ENCODE measurements around the gene SPOP.

SPOP gene

DNA sequence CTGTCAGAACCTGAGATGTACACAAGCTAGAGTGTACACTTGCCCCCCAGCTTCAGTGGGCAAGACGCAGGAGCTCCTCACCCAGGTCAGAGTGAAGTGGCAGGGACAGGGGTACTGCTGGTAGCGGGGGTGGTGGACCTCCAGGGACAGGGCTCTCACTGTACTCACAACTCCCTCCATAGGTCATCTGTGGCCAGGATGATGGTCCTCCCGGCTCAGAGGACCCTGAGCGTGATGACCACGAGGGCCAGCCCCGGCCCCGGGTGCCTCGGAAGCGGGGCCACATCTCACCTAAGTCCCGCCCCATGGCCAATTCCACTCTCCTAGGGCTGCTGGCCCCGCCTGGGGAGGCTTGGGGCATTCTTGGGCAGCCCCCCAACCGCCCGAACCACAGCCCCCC lies 99.5 kb downstream of the SPOP start:
- no peak overlapping the region for H3K4me3 ChIP-seq (ENCODE audit: low read depth, low read length)
- TF ChIP-seq, protein P1, sequence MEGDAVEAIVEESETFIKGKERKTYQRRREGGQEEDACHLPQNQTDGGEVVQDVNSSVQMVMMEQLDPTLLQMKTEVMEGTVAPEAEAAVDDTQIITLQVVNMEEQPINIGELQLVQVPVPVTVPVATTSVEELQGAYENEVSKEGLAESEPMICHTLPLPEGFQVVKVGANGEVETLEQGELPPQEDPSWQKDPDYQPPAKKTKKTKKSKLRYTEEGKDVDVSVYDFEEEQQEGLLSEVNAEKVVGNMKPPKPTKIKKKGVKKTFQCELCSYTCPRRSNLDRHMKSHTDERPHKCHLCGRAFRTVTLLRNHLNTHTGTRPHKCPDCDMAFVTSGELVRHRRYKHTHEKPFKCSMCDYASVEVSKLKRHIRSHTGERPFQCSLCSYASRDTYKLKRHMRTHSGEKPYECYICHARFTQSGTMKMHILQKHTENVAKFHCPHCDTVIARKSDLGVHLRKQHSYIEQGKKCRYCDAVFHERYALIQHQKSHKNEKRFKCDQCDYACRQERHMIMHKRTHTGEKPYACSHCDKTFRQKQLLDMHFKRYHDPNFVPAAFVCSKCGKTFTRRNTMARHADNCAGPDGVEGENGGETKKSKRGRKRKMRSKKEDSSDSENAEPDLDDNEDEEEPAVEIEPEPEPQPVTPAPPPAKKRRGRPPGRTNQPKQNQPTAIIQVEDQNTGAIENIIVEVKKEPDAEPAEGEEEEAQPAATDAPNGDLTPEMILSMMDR (IDR thresholded peaks at IDR 0.05; ENCODE audit: borderline replicate concordance, insufficient read depth, low read depth, low read length) = no peak

DNA sequence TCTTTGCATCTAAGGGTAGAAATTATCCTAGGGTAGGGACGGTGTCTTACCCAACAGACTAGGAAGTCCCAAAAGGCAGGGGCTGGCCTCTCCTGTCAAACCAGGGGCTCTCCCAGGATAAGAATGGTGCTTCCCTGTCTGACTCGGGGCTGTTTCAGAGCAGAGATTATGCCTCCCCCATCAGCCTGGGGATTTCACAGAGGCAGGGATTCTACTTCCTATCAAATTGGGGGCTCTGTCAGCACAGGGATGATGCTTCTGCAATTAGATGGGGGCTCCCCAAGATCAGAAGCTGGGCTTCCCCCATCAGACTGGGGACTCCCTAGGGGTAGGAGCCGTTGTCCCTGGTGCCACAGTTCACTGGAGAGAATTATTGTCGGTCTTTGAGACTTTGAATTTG lies 99.9 kb downstream of the SPOP start:
- TF ChIP-seq, protein P1 (IDR thresholded peaks at IDR 0.05; ENCODE audit: borderline replicate concordance, insufficient read depth, low read depth, low read length) = no peak
- no peak overlapping the region for H3K4me3 ChIP-seq (ENCODE audit: low read depth, low read length)

DNA sequence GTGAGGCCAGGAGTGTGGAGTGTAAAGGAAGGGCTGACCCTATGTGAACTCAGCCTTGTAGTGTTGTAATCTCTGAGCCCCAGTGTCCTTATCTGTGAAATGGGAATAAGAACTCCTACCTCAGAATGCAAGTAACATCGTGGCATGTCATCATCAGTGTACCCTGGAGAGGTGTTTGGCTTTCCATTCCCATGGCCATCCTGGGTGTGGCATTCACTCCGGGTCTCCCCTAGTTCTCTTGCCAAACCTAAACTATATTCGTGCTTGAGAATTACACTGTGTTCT lies 100.3 kb downstream of the SPOP start:
- no peak overlapping the region for H3K4me3 ChIP-seq (ENCODE audit: low read depth, low read length)
- TF ChIP-seq, protein P1 (IDR thresholded peaks at IDR 0.05; ENCODE audit: borderline replicate concordance, insufficient read depth, low read depth, low read length) = no peak

DNA sequence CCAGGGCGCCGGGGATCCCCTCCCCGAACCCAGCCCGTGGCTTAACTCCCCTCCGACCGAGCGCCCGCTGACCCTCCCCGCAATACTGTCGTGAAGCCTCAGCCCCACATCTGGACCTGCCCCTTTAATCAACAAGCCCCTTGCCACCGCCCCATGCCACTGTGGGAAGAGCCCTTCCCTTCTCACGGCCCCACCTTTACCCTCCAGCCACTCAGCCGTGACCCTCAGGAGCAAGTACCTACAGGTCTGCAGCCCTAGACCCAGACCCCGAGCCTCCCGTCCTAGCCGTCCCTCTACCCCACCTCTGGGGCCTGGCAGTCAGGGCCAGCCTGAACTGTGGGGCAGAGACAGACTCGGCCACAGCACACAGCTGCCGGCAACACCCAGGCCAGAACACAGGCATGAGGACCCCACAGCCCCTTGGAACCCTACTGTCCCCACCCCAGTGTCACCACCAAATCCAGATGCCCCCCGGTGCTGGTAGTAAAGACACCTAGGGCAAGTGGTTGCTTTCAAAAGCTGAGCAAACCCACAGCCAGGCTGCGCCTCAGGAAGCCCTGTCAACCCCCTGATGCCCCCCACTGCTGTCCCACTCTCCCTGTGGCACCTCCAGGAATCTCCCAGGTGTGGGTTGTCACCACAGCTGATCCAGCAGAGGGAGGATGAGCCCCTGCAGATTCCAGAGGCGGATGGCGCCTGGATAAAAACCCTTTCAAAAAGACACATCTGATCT lies 100.8 kb downstream of the SPOP start:
- TF ChIP-seq, protein P1 (IDR thresholded peaks at IDR 0.05; ENCODE audit: borderline replicate concordance, insufficient read depth, low read depth, low read length) = no peak
- H3K4me3 ChIP-seq (ENCODE audit: low read depth, low read length) = no peak overlapping the region

DNA sequence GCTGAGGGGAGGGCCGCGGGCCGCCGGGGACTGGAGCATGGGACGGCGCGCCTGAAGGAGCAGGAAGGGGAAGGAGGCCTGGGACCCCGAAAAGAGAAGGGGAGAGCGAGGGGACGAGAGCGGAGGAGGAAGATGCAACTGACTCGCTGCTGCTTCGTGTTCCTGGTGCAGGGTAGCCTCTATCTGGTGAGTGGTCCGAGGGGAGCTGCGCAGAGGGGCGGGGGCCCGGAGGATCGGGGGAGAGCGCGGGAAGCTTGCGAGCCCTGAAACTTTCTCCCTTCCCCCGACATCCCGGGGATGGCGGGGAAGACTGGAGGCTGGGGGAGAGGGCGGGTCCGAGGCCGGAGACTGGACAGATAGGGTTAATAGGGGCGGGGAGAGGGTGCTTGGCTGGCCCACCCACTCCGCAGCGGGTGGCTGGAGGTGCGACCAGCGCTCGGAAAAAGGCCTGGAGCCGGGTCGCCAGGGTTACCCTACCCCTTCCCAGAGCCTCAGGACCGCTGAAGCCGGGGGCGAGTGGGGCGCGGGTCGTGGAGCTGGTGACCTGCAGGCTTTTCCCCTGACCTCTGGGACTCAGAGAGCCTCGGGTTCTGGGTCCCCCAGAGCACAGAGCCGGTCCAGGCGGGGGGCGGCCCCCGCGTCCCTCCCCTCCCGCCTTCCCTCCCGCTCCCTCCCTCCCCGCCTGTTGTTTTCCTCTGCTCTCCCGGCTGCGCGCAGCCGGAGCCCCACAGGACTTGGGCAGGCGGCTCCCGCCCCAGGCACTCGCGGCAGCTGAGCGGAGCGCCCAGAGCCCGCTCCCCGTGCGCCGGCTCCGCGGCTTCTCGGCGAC lies 101.6 kb downstream of the SPOP start:
- H3K4me3 ChIP-seq (ENCODE audit: low read depth, low read length) = peak overlapping the region; percentile 41
- TF ChIP-seq, protein P1 (IDR thresholded peaks at IDR 0.05; ENCODE audit: borderline replicate concordance, insufficient read depth, low read depth, low read length) = no peak

DNA sequence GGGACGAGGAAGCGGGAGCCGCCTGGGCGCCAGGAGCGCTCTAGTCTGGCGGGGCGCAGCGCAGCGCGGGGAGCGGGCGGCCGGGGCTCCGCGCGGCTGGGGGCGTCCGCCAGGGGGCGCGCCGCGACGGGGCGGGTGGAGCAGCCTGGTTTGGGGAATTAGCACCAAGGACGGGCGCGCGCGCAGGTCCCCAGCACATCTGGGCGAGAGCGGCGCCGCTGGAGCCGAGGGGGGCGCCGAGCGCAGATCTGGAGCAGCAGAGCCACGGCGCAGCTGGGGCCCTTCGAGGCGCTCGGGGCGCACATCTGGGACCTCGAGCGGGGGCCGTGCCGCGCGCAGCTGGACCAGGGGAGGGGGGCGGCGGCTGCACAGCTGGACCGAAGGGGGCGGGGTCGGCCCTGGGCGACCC lies 102.2 kb downstream of the SPOP start, which contains the start of gene NXPH3:
Gene NXPH3 (plus strand): TSS at position 193 of the 409 bp plus-strand sequence. CDS start 349 bp downstream, outside the sequence.
- TF ChIP-seq, protein P1 (IDR thresholded peaks at IDR 0.05; ENCODE audit: borderline replicate concordance, insufficient read depth, low read depth, low read length) = peak; percentile 56; the same call in 1 of the 2 replicates
- peak within 1 kb of the TSS; percentile 41 for H3K4me3 ChIP-seq (ENCODE audit: low read depth, low read length)

Data from GM12875 (cell line).